GM11168 (cell line): ENCODE data around the gene SLC22A12.

ENCODE experiments used
- in situ Hi-C: fragments of 300-500 bp; cut with MboI; formaldehyde crosslinking; loops from one replicate; pipeline ENCODE4 v1.12.0; 2022; ENCODE audit warnings: low sequenced_read_pairs; ENCODE audit not compliant: unreplicated experiment

The SLC22A12 gene

DNA sequence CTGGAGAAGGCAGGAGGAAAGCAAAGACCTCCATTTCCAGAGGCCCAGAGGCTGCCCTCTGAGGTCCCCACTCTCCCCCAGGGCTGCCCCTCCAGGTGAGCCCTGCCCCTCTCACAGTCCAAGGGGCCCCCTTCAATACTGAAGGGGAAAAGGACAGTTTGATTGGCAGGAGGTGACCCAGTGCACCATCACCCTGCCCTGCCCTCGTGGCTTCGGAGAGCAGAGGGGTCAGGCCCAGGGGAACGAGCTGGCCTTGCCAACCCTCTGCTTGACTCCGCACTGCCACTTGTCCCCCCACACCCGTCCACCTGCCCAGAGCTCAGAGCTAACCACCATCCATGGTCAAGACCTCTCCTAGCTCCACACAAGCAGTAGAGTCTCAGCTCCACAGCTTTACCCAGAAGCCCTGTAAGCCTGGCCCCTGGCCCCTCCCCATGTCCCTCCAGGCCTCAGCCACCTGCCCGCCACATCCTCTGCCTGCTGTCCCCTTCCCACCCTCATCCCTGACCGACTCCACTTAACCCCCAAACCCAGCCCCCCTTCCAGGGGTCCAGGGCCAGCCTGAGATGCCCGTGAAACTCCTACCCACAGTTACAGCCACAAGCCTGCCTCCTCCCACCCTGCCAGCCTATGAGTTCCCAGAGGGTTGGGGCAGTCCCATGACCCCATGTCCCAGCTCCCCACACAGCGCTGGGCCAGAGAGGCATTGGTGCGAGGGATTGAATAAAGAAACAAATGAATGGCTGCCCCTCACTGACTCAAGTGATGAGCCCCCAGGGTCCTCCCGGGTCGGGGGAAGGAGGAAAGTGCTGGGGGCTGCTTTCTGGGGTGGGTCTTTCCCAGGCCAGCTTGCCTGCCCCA lies 10.8 kb downstream of the SLC22A12 start:
- in situ Hi-C loops = no loop called here

DNA sequence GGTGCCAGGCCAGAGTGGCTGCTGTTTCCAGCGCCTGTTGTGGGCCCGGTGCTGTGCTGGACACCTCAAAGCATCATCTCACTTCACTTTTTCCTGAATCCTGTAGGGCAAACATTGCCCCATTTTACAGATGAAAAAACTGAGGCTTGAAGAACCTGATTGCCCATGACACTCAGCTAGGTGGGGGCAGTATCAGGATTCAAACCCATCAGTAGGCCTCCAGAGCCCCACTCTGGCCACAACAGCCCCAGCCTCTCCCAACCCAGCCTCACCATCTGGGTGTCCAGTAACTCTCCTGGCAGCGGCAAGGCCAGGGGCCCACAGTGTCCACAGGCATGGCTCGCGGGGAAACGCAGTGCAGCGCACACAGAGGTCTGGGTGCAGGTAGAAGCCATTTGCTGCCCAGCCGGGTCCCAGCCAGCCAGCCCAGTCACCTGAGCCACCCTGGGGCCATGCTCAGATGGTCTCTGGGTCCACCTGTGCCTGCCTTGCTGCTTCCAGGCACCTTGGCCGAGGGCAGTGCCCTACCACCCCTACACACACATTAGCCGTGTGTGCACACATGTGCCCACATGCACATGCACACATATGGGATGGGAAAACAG lies 11.5 kb downstream of the SLC22A12 start:
- in situ Hi-C loops = no loop called here

DNA sequence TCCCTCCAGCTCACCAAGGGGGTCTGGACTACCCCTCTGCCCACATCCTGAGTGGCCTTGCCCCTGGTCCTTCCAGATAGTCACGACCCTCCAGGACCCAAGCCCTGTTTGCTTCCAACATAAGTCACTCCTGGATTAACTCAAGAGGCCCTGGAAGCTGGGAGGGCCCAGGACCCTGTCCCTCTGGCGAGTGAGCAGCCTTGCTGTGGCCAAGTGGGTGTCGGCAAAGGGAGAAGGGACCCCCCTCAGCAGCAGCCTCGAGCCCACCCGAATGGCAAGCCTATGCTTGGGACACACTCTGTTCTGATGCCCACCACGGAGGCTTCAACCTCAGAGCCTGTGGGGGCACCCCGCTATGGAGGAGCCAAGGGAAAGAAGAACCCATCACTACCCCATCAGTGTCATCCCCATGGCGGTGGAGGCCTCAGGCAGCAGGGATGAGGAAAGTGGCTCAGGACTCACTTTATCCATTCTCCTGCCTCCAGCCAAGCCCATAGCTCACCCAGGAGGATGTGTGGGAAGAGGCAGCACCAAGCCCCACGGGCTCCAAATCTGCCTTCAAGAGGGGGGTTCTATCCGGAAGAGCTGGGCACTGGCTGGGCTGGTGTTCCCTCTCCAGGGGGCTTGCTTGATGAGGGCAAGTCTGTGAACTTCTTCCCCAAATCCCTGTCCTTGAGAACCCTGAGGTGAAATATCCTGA lies 12.5 kb downstream of the SLC22A12 start:
- in situ Hi-C loops = no loop called here

DNA sequence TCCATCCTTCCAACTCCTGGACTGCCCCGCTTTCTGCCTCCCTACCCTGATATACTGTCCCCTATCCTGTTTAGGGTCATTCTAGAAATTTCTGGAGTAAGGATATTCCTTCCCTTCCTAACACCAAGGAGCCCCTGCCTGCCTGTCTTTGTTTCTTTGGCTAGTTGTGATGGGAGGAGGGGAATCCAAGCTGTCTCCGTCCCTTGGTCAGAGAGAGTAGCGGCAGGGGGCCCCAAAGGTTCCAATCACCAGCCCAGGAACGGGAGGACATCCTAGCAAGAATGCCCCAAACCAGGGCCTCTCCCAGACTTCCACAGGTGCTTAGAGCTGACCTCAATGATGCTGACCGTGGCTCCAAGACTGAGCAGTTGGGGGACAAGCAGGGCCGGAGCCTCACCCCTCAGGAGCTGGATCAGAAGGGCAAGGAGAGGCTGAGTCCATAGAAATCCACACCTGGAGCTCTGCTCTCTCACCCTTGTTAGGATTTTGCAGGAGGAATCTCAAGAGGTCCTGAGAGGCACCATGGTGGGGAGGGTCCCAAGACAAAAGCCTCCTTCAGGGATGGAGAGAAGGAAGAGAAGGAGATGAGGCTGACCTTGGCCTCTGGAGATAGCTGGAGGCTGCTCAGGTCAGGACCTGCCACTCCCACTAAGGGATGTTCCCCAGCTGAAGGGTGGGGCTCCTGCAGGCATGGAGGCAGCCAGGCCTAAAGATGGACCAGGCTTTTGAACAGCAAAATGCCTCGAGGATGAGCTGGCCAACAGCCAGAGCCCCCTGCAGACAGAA lies 13.6 kb downstream of the SLC22A12 start:
- in situ Hi-C loops = no loop called here

DNA sequence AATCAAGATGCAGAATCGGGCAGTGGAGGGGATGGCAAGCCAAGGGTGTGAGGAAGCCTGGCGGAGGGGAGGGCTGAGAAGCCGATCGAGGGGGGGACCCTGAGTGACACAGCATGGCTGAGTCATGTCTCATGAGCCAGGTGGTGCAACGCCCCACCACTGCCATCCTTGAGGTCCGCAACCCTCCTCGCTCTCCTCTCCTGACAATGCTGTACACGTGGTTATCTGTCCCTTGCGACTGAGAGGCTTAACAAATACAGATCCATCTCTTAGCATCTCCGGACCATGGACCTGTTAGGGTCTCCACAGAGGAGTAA lies 14.2 kb downstream of the SLC22A12 start:
- in situ Hi-C loops = no loop called here

DNA sequence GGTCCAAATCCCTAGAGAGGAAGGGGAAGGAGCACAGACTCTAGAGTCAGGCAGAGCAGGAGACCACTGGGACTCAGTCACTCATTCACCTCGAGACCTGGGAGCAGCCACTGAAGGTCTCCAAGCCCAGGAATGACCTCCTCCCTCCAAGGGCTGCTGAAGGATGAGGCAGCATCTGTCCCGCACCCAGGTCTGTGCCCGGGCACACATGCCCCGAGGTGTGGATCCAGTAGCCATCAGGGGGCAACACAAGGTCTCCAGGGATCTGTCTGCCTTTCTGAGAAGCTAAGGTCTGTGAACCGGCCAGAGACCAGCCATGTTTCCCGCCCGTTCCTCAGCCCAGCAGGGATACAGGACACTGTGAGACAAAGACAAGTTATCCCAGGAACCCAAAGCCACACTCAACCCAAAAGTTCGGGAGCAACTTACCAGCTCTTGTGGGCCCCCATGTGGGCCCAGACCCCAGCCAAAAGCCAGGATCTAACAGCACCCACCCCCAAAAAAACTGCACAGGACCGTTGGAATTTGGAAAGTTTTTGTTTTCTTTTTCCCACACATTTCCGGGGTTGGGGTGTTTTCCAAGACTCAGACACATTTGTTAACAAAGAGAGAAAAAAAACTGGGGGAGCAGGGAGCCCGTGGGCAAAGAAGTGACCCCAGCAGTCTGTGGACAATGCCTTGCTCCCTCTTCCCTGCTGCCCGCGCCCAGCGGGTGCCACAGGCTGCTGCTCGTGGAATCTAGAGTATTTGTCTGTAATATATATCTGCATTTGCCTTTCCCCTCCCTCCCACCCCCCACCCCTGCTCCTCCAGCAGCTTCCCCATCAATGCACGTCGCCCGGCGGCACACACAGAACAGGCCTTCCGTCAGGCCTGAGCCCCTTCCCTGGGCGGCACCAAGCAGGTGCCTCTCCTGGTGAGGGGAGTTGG lies 14.9 kb downstream of the SLC22A12 start:
- in situ Hi-C loops = no loop called here

DNA sequence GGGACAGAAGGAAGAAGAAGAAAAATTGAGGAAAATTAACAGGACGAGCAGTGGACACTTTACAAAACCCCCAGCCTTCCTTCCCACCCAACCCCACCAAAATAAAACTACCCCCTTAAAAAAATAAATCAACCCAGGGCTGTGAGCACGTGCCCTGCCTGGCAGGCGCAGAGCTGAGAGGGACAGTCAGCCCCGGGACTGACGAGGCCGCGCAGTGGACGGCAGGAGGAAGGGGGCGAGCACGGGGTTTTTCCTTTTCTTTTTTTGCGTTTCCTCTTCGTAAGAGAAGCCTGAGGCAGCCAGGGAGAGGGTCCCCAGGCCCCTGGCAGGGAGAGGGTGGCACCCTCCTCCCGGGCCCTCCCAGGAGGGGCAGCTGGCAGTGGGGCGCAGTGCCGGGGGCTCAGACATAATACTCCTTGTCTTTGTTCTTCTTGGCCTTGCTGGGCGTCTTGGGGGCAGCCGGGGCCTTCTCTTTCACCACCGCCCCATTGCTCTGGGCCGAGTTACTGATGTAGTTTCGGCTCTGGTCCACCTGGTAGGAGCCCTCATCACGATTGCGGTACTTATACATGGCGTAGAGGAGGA lies 15.9 kb downstream of the SLC22A12 start:
- in situ Hi-C loops = no loop called here

DNA sequence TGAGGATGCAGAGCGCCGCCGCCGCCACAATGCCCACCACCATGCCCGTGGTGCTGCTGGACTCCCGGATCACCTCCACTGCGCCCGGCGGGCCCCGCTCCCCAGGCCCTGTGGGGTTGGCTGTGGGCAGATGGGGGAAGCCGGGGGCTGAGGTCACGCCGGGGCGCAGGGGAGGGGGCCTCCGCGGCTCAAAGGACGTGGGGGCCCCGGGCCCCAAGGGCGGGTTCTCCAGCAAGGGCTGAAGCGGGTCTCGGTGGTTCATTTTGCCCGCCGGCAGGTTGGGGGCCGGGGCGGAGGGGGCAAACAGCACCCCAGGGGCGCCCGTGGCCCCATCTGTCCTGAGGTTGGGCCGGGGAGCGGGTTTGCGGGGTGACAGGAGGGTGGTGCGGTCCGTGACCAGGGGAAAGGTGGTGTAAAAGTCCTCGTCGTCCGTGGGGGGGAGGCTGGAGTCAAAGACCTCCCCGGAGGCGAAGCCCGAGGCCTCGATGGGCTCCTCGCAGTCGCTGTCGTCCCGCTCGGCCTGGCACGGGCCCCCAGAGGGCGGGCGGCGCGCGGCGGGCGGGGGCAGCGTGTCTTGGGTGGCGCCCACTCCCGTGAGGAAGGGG lies 16.5 kb downstream of the SLC22A12 start:
- in situ Hi-C loops = no loop called here

DNA sequence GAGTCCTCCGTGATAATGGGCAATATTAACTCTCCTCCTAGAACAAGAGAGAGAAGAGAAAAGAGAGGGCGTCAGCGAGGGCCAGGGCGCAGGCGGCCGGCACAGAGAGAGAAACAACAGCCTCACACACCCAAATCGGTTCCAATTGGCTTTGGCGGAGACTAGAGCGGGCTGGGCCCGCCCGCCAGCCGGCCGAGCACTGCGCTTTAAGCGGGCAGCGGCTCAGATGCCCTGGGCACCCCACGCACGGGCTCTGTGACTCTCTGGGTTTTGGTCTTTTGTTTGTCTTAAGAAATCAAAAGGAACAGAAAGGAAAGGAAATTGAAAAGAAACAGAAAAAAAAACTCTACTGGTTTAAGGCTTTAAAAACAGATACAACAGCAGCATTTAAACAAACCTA lies 17.0 kb downstream of the SLC22A12 start:
- in situ Hi-C loops = no loop called here

DNA sequence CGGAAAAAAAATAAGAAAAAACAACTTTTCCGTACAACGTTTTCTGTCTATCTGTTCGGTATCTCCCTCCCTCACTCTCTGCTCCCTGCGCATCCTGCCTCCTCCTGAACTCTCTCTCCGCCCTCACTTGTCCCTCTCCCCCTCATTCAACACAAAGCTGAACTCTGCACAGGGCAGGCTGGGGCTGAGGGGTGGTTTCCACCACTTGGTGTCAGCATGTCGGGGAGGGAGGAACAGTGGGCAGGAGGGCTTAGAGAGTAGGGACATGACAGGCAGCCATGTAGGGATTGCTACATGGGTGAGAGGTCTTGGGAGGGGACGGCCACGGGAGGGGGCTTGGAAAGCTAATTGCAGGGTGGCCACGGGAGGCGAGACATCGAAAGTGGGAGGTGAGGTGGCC lies 17.6 kb downstream of the SLC22A12 start:
- in situ Hi-C loops = no loop called here

DNA sequence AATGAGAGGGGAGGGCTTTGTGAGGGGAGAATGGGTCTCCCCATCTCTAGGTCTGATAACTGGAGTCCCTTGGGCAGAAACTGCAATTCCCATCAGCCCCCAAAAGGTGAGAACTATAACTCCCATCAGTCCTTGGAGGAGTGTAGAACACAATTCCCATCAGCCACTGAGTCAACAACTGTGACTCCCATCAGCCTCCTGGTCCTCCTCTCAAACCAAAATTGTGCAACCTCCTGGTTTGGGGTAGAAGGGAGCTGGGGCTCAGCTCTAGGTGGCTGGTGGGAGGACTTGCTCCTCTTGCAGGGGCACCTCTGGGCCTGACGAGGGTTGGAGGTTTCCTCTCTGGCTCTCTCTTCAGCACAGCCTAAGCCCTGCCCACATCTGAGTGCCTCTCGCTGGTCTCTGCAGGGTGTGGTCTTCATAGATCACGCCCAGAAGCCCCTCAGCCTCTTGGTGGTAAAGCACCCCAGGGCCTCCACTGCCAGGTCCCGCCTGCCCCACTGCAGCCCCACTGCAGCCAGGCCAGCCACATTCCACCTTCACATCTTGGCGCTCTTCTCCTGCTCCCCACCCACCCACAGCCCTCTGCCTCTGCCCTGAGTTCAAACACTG lies 18.5 kb downstream of the SLC22A12 start:
- in situ Hi-C loops = no loop called here

DNA sequence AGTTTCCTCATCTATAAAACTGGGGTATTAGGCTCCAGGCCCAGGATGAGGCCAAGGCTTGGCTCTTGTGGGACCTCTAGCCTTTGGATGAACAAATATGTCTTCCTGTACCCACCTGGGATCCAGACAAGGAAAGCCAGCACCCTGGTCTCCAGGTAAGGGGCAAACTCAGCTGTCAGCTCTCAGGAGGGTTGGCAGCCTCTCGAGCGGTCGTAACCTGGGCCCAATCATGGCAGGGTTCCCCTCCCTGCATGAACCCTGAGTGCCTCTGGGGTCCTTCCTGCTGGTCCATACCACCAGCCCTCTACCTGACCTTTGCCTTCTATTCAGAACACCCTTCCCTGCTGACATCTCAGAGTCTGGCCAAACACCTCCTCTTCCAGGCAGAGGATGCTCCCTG lies 19.6 kb downstream of the SLC22A12 start:
- in situ Hi-C loops = no loop called here

DNA sequence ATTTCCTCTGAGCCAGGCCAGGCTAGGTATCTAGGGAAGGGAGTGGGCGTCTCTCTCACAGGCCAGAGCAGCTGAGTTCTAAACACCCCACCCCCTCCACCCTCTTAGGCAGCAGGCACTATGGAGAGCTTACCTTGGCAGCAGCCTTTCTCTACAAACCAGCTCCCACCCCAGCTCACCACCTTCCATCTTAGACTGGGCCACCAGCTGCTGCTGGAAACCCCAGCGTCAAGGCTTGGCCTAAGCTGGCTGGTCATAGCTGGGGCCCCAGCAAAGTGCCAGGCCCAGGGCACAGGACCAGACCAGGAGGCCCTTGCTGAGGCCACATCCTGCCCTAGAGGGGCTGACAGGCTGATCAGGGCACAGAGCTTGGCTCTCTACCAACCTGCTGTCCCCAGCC lies 20.2 kb downstream of the SLC22A12 start:
- in situ Hi-C loops = no loop called here

DNA sequence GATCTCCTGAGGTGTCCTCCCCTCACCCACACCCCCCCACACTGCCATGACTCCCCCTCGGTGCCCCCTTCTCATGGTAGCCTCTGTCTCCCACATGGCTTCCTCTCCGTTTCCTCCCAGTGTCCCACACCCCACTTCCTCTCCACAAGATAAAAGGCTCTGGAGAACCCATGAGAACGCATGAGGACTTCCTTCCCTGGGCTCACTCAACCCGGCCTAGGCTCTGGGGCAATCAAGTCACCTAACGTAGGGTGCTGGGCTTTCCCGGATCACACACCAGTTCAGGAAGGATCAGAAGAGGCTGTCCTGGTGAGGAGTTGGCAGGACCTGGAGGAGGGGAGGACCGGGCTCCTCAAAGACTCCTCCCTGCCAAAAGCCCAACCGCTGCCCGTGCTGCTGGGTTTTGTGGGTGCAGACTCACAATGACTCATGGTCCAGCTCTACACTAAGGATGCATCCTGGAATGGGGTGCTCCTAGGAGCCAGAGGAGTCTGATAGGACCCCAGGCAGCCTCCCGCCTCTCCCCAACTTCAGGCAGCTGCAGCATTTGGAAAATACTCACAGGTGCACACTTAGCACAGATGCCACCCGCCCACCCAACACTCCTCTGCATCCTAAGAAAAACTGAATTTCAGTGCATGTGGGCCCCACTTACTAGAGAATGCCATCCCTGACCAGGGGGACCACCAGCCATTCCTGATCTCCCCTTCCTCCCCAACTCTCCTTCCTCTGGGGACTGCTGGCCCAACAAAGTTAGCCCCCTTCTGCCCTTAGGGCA lies 21.0 kb downstream of the SLC22A12 start:
- in situ Hi-C loops = no loop called here

DNA sequence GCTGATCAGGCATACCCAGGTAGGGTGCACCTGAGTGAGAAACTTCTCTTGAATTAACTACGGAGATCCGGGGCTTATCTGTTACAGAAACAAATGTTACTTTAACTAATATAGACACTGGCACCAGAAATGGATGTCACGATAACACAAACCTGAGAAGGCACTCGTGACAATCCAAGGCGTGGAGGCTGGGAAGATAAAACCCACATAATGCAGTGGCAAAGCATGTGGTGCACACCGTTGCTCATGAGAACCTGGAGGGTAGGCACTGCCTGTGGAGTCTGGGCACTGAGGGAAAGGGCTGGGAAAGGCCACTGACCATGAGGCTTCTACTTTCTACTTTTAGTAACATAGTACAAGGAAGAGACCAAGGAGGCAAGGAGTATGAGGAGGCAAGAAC lies 22.6 kb downstream of the SLC22A12 start:
- in situ Hi-C loops = no loop called here

DNA sequence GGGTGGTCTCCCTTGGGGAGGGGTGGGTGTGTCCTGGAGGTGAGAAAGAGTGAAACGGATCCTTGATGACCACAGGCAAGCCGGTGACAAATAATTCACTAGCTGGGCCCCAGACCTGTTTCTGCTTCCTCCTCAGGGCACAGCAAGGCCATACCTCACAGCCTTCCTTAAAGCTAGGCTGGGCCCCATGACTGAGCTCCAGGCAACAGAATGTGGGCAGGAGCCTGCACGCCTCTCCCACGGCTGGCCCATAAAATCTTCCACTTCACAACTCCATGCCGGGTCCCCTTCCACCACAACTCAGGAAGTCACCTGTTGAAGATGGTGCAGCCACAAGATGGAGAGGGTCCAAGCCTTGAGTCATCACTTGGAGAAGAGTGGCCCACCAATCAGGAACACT lies 23.9 kb downstream of the SLC22A12 start:
- in situ Hi-C loops = no loop called here

DNA sequence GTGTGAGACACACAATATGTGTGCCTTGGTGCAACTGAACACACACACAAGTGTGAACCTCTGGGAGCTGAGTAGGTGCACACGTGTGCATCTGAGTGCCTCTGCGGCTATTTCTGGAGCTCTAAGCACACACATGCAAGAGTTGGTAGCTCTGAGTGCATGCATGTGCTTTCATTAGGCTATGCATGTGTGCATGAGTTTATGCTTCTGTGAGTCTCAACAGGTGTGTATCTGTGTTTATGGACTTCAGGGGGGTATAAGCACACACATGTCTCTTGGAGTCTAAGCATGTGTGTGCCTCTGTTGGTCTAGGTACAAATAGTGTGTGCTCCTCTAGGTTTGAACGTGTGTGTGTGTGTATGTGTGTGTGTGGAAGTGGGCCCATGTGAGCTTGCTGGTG lies 25.8 kb downstream of the SLC22A12 start:
- in situ Hi-C loops = no loop called here

DNA sequence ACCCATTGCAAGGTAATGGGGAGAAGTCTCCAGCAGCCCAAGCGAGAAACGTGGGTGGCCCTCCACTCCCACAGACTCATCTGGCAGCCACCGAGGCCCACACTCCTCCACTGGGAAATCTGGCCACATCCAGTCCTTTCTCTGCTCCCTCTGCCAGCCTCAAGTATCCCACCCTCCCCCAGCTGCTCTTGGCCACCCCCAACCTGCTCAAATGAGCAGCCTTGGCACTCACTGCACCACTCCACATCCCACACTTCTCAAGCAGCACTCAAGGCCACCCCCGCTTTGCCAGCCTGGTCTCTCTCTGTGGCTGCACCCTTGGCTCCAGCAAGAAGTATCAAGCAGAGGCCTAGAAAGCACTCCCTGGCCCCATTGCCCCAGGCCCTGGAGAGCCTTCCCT lies 28.2 kb downstream of the SLC22A12 start:
- in situ Hi-C loops = no loop called here
